ENCODE data around the gene CUL1. TPM values are rescaled to one million over a fixed set of nuclear protein-coding genes. Genes with fewer than 3 reads are reported as not detected.

The CUL1 gene
- 41.9 and 61.7 TPM in 2 replicates for total RNA-seq

- H3K4me3 ChIP-seq (ENCODE audit: low read depth, low read length) = peak within 1 kb of the TSS; percentile 66
- DNase-seq (ENCODE audit: low read depth) = peak; percentile 76
- no peak for TF ChIP-seq CTCF (IDR thresholded peaks at IDR 0.05; ENCODE audit: insufficient read depth, low read depth, low read length)
These were observed at the start of gene CUL1 for GRCh38 chr7:148698397-148699023. Gene CUL1 (plus strand): TSS chr7:148698903. CDS start chr7:148730123, 31,220 bp downstream.

GRCh38 chr7:148650232-148650858 is 48.4 kb upstream of the CUL1 start:
- no peak overlapping the region for H3K4me3 ChIP-seq (ENCODE audit: low read depth, low read length)
- peak; percentile 6 for DNase-seq (ENCODE audit: low read depth)
- no peak for TF ChIP-seq CTCF (IDR thresholded peaks at IDR 0.05; ENCODE audit: insufficient read depth, low read depth, low read length)

GRCh38 chr7:148652773-148653172 is 45.9 kb upstream of the CUL1 start:
- TF ChIP-seq CTCF (IDR thresholded peaks at IDR 0.05; ENCODE audit: insufficient read depth, low read depth, low read length) = no peak
- no peak for DNase-seq (ENCODE audit: low read depth)
- no peak overlapping the region for H3K4me3 ChIP-seq (ENCODE audit: low read depth, low read length)

GRCh38 chr7:148657929-148658328 is 40.8 kb upstream of the CUL1 start:
- no peak for TF ChIP-seq CTCF (IDR thresholded peaks at IDR 0.05; ENCODE audit: insufficient read depth, low read depth, low read length)
- H3K4me3 ChIP-seq (ENCODE audit: low read depth, low read length) = no peak overlapping the region
- DNase-seq (ENCODE audit: low read depth) = no peak

- no peak for TF ChIP-seq CTCF (IDR thresholded peaks at IDR 0.05; ENCODE audit: insufficient read depth, low read depth, low read length)
- no peak for DNase-seq (ENCODE audit: low read depth)
- no peak overlapping the region for H3K4me3 ChIP-seq (ENCODE audit: low read depth, low read length)
These were observed 37.2 kb upstream of the CUL1 start for GRCh38 chr7:148661471-148661870.

GRCh38 chr7:148662646-148663045 is 36.1 kb upstream of the CUL1 start:
- H3K4me3 ChIP-seq (ENCODE audit: low read depth, low read length) = no peak overlapping the region
- TF ChIP-seq CTCF (IDR thresholded peaks at IDR 0.05; ENCODE audit: insufficient read depth, low read depth, low read length) = no peak
- DNase-seq (ENCODE audit: low read depth) = no peak

Measured in fibroblast of villous mesenchyme (primary cell).